ENCODE results near the gene HEG1.

GRCh38 chr3:124998247-124998630 is 57.6 kb downstream of the HEG1 start:
- TF ChIP-seq POLR2AphosphoS5 (IDR thresholded peaks at IDR 0.05), result no peak
- no peak for TF ChIP-seq CTCF (IDR thresholded peaks at IDR 0.05)

Data from stomach (tissue), 4 donors.